ENCODE measurements around the gene RASSF6.

The RASSF6 gene

DNA sequence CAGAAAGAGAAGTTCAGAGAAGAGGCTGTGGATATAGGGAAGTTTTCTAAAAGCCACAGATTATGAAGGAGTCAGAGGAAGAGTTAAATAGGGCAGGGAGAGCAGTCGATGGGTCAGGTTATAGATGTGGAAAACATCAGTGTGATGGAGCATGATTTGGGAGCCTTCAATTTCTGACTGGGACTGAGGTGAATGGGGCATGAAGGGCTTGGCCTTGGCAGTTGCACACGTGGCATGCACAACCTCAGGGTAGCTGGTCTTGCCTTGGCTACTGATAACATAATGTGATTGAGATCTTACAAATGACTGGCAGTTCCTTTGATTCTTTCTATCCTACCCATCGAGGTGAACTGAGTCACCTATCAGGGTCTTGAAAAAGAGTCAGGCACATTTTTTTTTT is 79.0 kb downstream of the RASSF6 start:
- H3K27me3 ChIP-seq (ENCODE audit: control insufficient read depth, insufficient read depth, low read length) = no peaks in the 10 kb centered on the region
- H3K9me3 ChIP-seq (ENCODE audit: control insufficient read depth, low read length) = no peaks in the 10 kb centered on the region
- TF ChIP-seq CTCF (IDR thresholded peaks at IDR 0.05) = no peak
- no peaks in the 10 kb centered on the region for H3K36me3 ChIP-seq (ENCODE audit: control insufficient read depth, insufficient read depth, low read length)
- H3K4me3 ChIP-seq (ENCODE audit: low read depth, low read length) = no peak overlapping the region
- no peak overlapping the region for H3K27ac ChIP-seq
- H3K4me1 ChIP-seq = no peaks in the 10 kb centered on the region
- H2AFZ ChIP-seq = no peak overlapping the region
- H3K4me2 ChIP-seq (ENCODE audit: low read length) = no peak overlapping the region
- no peaks in the 10 kb centered on the region for H3K79me2 ChIP-seq
- no peak overlapping the region for H3K9ac ChIP-seq

GRCh38 chr4:73540826-73541225 is 79.4 kb downstream of the RASSF6 start:
- Histone ChIP-seq H3K79me2 (no peaks in the 10 kb centered on the region), H2AFZ (no peak overlapping the region), H3K9me3 (ENCODE audit: control insufficient read depth, low read length) (no peaks in the 10 kb centered on the region), H3K27me3 (ENCODE audit: control insufficient read depth, insufficient read depth, low read length) (no peaks in the 10 kb centered on the region), H3K4me3 (ENCODE audit: low read depth, low read length) (no peak overlapping the region), H3K4me2 (ENCODE audit: low read length) (no peak overlapping the region), H3K36me3 (ENCODE audit: control insufficient read depth, insufficient read depth, low read length) (no peaks in the 10 kb centered on the region), H3K4me1 (no peaks in the 10 kb centered on the region), H3K27ac (no peak overlapping the region), H3K9ac (no peak overlapping the region)
- TF ChIP-seq CTCF (IDR thresholded peaks at IDR 0.05) = no peak

- Histone ChIP-seq H3K4me2 (ENCODE audit: low read length) (no peak overlapping the region), H3K27ac (no peak overlapping the region), H3K4me1 (no peaks in the 10 kb centered on the region), H3K36me3 (ENCODE audit: control insufficient read depth, insufficient read depth, low read length) (no peaks in the 10 kb centered on the region), H2AFZ (no peak overlapping the region), H3K27me3 (ENCODE audit: control insufficient read depth, insufficient read depth, low read length) (no peaks in the 10 kb centered on the region), H3K9me3 (ENCODE audit: control insufficient read depth, low read length) (no peaks in the 10 kb centered on the region), H3K9ac (no peak overlapping the region), H3K4me3 (ENCODE audit: low read depth, low read length) (no peak overlapping the region), H3K79me2 (no peaks in the 10 kb centered on the region)
- TF ChIP-seq CTCF (IDR thresholded peaks at IDR 0.05) = no peak
Observed at GRCh38 chr4:73539386-73539785, 80.8 kb downstream of the RASSF6 start.

DNA sequence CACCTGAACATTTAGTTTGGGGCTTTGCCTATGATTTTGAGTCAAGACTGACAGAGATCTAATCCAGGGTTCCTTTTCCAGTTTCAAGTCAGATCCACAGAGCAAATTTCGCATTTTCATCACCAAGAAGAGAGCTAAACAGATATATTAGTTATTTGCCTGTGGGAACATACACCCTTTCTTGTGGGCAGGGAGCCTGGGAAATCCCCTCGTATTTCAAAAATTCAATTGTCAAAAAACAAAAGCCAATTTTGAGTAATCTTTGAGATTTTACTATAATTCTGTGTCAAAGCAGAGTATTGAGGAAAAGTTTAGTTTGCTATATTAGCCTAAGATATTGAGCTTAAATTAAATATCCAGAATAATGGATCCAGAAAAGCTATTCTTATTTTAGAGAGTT is 82.1 kb downstream of the RASSF6 start:
- Histone ChIP-seq H3K4me3 (ENCODE audit: low read depth, low read length) (no peak overlapping the region), H3K9me3 (ENCODE audit: control insufficient read depth, low read length) (no peaks in the 10 kb centered on the region), H3K79me2 (no peaks in the 10 kb centered on the region), H3K9ac (no peak overlapping the region), H3K36me3 (ENCODE audit: control insufficient read depth, insufficient read depth, low read length) (no peaks in the 10 kb centered on the region), H2AFZ (no peak overlapping the region), H3K27me3 (ENCODE audit: control insufficient read depth, insufficient read depth, low read length) (no peaks in the 10 kb centered on the region), H3K4me2 (ENCODE audit: low read length) (no peak overlapping the region), H3K4me1 (no peaks in the 10 kb centered on the region), H3K27ac (no peak overlapping the region)
- no peak for TF ChIP-seq CTCF (IDR thresholded peaks at IDR 0.05)

GRCh38 chr4:73533515-73534422 is 86.5 kb downstream of the RASSF6 start:
- no peak overlapping the region for H2AFZ ChIP-seq
- no peaks in the 10 kb centered on the region for H3K79me2 ChIP-seq
- TF ChIP-seq CTCF (IDR thresholded peaks at IDR 0.05) = no peak
- H3K27ac ChIP-seq = no peak overlapping the region
- no peaks in the 10 kb centered on the region for H3K27me3 ChIP-seq (ENCODE audit: control insufficient read depth, insufficient read depth, low read length)
- H3K4me1 ChIP-seq = no peaks in the 10 kb centered on the region
- H3K9ac ChIP-seq = no peak overlapping the region
- no peak overlapping the region for H3K4me3 ChIP-seq (ENCODE audit: low read depth, low read length)
- no peaks in the 10 kb centered on the region for H3K9me3 ChIP-seq (ENCODE audit: control insufficient read depth, low read length)
- H3K4me2 ChIP-seq (ENCODE audit: low read length) = no peak overlapping the region
- H3K36me3 ChIP-seq (ENCODE audit: control insufficient read depth, insufficient read depth, low read length) = no peaks in the 10 kb centered on the region

All from parathyroid adenoma (tissue), 2 donors.